OCI-LY1 (cell line): ENCODE measurements around the gene PRDX1.

Experiments
- H2AFZ ChIP-seq: fragments of 200-600 bp; sonication (generic), shearing (Covaris generic); 2 replicates; pipeline ENCODE4 v1.6.0; 2014; ENCODE audit warnings: antibody characterized with exemption, mild to moderate bottlenecking, low read length
- H3F3A ChIP-seq: fragments of 200-600 bp; sonication (generic), shearing (Covaris generic); 2 replicates; pipeline ENCODE4 v1.6.0; 2014; ENCODE audit warnings: mild to moderate bottlenecking, antibody characterized with exemption, low read length, moderate library complexity; ENCODE audit not compliant: insufficient read depth
- H3K27ac ChIP-seq: fragments of 200-600 bp; sonication (generic); 2 replicates; pipeline ENCODE4 v1.5.1; 2014; ENCODE audit warnings: low read length, mixed run types, mild to moderate bottlenecking, low read depth; ENCODE audit not compliant: poor library complexity, severe bottlenecking
- H3K27me3 ChIP-seq: fragments of 200-600 bp; sonication (generic); 2 replicates; pipeline ENCODE4 v1.6.0; 2014; ENCODE audit warnings: antibody characterized with exemption, mild to moderate bottlenecking, low read length, moderate library complexity; ENCODE audit not compliant: insufficient read depth
- H3K36me3 ChIP-seq: fragments of 200-600 bp; sonication (generic); 2 replicates; pipeline ENCODE4 v1.6.1; 2014; ENCODE audit warnings: mild to moderate bottlenecking, antibody characterized with exemption, low read length, moderate library complexity, mixed read lengths; ENCODE audit not compliant: insufficient read depth
- H3K4me1 ChIP-seq: fragments of 200-600 bp; sonication (generic); 2 replicates; pipeline ENCODE4 v1.5.1; 2014; ENCODE audit warnings: mild to moderate bottlenecking, low read length, moderate library complexity; ENCODE audit not compliant: insufficient read depth, severe bottlenecking
- H3K4me2 ChIP-seq: fragments of 200-600 bp; sonication (generic), shearing (Covaris generic); 2 replicates; pipeline ENCODE4 v1.6.1; 2014; ENCODE audit warnings: low read length
- H3K4me3 ChIP-seq: fragments of 200-600 bp; sonication (generic); 2 replicates; pipeline ENCODE4 v1.5.1; 2014; ENCODE audit warnings: low read length, low read depth, mild to moderate bottlenecking, mixed read lengths; ENCODE audit not compliant: poor library complexity, severe bottlenecking
- H3K79me2 ChIP-seq: fragments of 200-600 bp; shearing (Covaris generic); 2 replicates; pipeline ENCODE4 v1.6.1; 2016; ENCODE audit warnings: mixed run types, low read length, mixed read lengths; ENCODE audit not compliant: insufficient read depth
- H3K9ac ChIP-seq: fragments of 200-600 bp; sonication (generic), shearing (Covaris generic); 2 replicates; pipeline ENCODE4 v1.6.1; 2014; ENCODE audit warnings: mild to moderate bottlenecking, low read length, mixed read lengths
- H3K9me2 ChIP-seq: fragments of 200-600 bp; sonication (generic), shearing (Covaris generic); 2 replicates; pipeline ENCODE4 v1.6.1; 2014; ENCODE audit warnings: low read depth, mild to moderate bottlenecking, low read length, mixed read lengths
- H3K9me3 ChIP-seq: fragments of 200-600 bp; shearing (Covaris generic); 2 replicates; pipeline ENCODE4 v1.6.1; 2014; ENCODE audit warnings: low read length, mixed read lengths
- H4K20me1 ChIP-seq: fragments of 200-600 bp; sonication (generic), shearing (Covaris generic); 2 replicates; pipeline ENCODE4 v1.6.0; 2016; ENCODE audit warnings: mild to moderate bottlenecking, low read length; ENCODE audit not compliant: insufficient read depth
- EZH2 ChIP-seq: fragments of 200-600 bp; sonication (generic), shearing (Covaris generic); IDR thresholded peaks from 2 replicates; pipeline ENCODE4 v1.8.0; 2017; ENCODE audit warnings: borderline replicate concordance, mixed run types, mild to moderate bottlenecking, antibody characterized with exemption, low read length, moderate library complexity, mixed read lengths
- TF ChIP-seq, protein P1 (sequence below): fragments of 200-600 bp; sonication (generic), shearing (Covaris generic); IDR thresholded peaks from 2 replicates; pipeline ENCODE4 v1.5.1; 2017; ENCODE audit warnings: mild to moderate bottlenecking, antibody characterized with exemption, low read length, moderate library complexity, mixed read lengths

PRDX1 gene

DNA sequence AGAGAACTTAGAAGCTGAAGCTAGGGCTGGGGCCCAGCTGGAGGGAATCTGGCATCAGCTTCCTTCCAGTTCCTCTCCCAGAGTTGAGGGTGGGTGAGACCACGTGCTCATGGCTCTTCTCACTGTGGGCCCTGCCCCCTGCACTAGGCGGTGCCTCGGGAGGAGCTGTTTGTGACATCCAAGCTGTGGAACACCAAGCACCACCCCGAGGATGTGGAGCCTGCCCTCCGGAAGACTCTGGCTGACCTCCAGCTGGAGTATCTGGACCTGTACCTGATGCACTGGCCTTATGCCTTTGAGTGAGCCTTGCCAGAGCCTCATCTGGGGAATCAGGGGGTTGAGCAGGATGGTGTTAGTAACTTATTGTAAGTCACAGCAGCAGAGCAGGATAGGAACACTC, 45.0 kb upstream of the PRDX1 start:
- no peak overlapping the region for H3K9ac ChIP-seq
- no peak overlapping the region for H3K27ac ChIP-seq
- H3K27me3 ChIP-seq = no peaks in the 10 kb centered on the region
- no peak overlapping the region for H2AFZ ChIP-seq
- TF ChIP-seq, protein P1, sequence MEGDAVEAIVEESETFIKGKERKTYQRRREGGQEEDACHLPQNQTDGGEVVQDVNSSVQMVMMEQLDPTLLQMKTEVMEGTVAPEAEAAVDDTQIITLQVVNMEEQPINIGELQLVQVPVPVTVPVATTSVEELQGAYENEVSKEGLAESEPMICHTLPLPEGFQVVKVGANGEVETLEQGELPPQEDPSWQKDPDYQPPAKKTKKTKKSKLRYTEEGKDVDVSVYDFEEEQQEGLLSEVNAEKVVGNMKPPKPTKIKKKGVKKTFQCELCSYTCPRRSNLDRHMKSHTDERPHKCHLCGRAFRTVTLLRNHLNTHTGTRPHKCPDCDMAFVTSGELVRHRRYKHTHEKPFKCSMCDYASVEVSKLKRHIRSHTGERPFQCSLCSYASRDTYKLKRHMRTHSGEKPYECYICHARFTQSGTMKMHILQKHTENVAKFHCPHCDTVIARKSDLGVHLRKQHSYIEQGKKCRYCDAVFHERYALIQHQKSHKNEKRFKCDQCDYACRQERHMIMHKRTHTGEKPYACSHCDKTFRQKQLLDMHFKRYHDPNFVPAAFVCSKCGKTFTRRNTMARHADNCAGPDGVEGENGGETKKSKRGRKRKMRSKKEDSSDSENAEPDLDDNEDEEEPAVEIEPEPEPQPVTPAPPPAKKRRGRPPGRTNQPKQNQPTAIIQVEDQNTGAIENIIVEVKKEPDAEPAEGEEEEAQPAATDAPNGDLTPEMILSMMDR = no peak
- TF ChIP-seq EZH2 = no peak
- H3K4me3 ChIP-seq = no peak overlapping the region
- no peaks in the 10 kb centered on the region for H3F3A ChIP-seq
- H4K20me1 ChIP-seq = no peaks in the 10 kb centered on the region
- H3K9me3 ChIP-seq = no peaks in the 10 kb centered on the region
- no peaks in the 10 kb centered on the region for H3K9me2 ChIP-seq
- no peak overlapping the region for H3K4me2 ChIP-seq
- H3K4me1 ChIP-seq = no peaks in the 10 kb centered on the region
- H3K79me2 ChIP-seq = no peaks in the 10 kb centered on the region
- H3K36me3 ChIP-seq = peaks cover 80% of the 10 kb centered on the region

DNA sequence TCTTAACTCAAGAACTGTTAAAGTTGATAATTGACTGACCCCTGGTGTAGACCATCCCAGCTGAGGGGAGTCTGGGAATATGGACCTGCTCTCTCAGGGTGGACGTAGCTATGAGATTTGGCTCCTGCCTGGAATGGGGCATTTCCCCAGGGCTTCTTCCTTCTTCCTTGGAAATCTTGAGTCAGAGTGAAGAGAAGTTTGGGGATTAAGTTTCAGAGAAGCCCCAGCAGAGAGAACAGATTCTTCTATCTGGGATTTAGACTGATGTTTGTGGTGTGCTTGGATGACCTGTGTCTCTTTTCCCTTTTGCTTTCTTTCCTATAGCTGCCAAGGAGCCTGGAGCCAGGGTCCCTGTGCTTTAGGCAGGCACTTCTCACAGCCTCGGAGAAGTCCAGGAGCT, 42.2 kb upstream of the PRDX1 start:
- TF ChIP-seq, protein P1 = no peak
- no peak for TF ChIP-seq EZH2
- Histone ChIP-seq H3F3A (no peaks in the 10 kb centered on the region), H3K9me3 (no peaks in the 10 kb centered on the region), H4K20me1 (no peaks in the 10 kb centered on the region), H3K9me2 (no peaks in the 10 kb centered on the region), H3K4me3 (no peak overlapping the region), H3K9ac (no peak overlapping the region), H3K27ac (no peak overlapping the region), H3K4me1 (no peaks in the 10 kb centered on the region), H3K27me3 (no peaks in the 10 kb centered on the region), H2AFZ (no peak overlapping the region), H3K36me3 (peaks cover 75% of the 10 kb centered on the region), H3K4me2 (no peak overlapping the region), H3K79me2 (peaks cover under 1% of the 10 kb centered on the region; the same call in 1 of the 2 replicates)

DNA sequence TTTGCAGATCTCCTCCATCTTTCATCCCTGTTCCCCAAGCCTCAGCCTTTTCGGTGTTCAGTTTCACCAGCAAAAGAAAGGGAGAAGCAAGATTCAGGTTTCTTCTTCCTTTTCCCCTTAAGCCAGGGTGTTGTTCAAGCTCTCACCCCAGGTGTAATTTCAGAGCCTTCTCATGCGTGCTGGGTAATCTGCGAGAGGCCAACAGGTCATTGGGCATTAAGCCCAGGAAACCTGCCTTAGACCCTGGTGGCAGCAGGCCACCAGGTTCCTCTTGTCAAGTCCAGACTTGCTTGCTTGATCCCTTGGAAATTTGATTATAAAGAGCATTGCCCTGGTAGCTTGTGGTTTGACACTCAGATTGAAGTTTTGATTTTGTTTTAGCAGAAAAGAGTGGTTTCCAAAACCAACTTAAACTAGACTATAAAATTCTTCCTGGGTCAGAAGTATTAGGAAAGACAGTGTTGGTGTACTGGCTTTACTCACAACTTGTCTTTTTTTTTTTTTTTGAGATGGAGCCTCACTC, 35.8 kb upstream of the PRDX1 start:
- Histone ChIP-seq H3K9me2 (no peaks in the 10 kb centered on the region), H3K4me3 (no peak overlapping the region), H3K79me2 (peaks cover 2% of the 10 kb centered on the region; the same call in 1 of the 2 replicates), H3K36me3 (peaks cover 50% of the 10 kb centered on the region), H3K27ac (peak overlapping the region; percentile 51), H4K20me1 (no peaks in the 10 kb centered on the region), H3F3A (no peaks in the 10 kb centered on the region), H3K27me3 (no peaks in the 10 kb centered on the region), H3K4me2 (no peak overlapping the region), H3K4me1 (peaks cover 7% of the 10 kb centered on the region), H3K9me3 (no peaks in the 10 kb centered on the region), H3K9ac (peak overlapping the region; percentile 4; the same call in 1 of the 2 replicates), H2AFZ (no peak overlapping the region)
- TF ChIP-seq, protein P1 = no peak
- TF ChIP-seq EZH2 = no peak
